ENCODE results near the gene NUP160. TPM values are rescaled to one million over a fixed set of nuclear protein-coding genes. Genes with fewer than 3 reads are reported as not detected.

Gene NUP160
- total and polyA plus RNA-seq, 2 of the 8 experiments (the other 6 are each of a cell fraction or from before 2014, with no cell fraction given) = 44.6 to 100 TPM

- 85% methylated on average over 3 of the region's 3 CpGs; no CpG with 5 or more reads in 1 of the 2 experiments for whole genome bisulfite sequencing, 2 experiments (ENCODE audit: extremely low coverage in 1 of 2, insufficient coverage in 1 of 2, insufficient read length in 1 of 2, insufficient replicate concordance in 2 of 2, low coverage in 1 of 2, low lambda C conversion rate in 2 of 2, missing lambda C conversion rate in 1 of 2)
- CTCF ChIA-PET (ENCODE audit: partially characterized antibody) = interaction anchor here (0.6 to 1.8 kb wide), 4 partner anchors 19 to 1247 kb away, joined by 3 to 4 read pairs (median 3); no protein-coding TSS in a partner anchor
These were observed 6.5 kb upstream of the NUP160 start for GRCh38 chr11:47854667-47855066.

More at GRCh38 chr11:47854667-47855066, 6.5 kb upstream of the NUP160 start:
- Histone ChIP-seq H3K79me1 (ENCODE audit: low read depth, low read length) (no peaks in the 10 kb centered on the region), H3K4ac (replicated peaks; ENCODE audit: insufficient read length, low read depth, low read length) (no peak overlapping the region), H4K5ac (ENCODE audit: insufficient read length, low read depth, low read length) (no peak overlapping the region), H2AK5ac (ENCODE audit: low read depth, low read length) (no peak overlapping the region), H2AFZ (ENCODE audit: low read length) (no peak overlapping the region), H3K4me1 (replicated peaks in 1 of 4; ENCODE audit: control insufficient read depth in 3 of 4, insufficient read depth in 4 of 4, low read length in 3 of 4) (no peaks in the 10 kb centered on the region), H3K23ac (ENCODE audit: insufficient read length) (no peak overlapping the region), H3K4me2 (ENCODE audit: insufficient read depth in 1 of 2, low read depth in 2 of 2, low read length in 2 of 2) (no peak overlapping the region), H2BK12ac (ENCODE audit: low read depth, low read length) (no peak overlapping the region), H4K8ac (ENCODE audit: extremely low read depth, insufficient read depth, low read length) (no peak overlapping the region), H3K9ac (replicated peaks in 1 of 4; ENCODE audit: extremely low read depth in 1 of 4, low read depth in 3 of 4, low read length in 3 of 4) (no peak overlapping the region), H3K18ac (ENCODE audit: extremely low read depth, low read length) (no peak overlapping the region), H3K27ac (ENCODE audit: low read depth, low read length) (no peak overlapping the region), H3K9me3 (ENCODE audit: insufficient read depth in 2 of 2, low read depth in 1 of 2, low read length in 1 of 2) (no peaks in the 10 kb centered on the region), H3K56ac (replicated peaks; ENCODE audit: insufficient read length, low read depth, low read length) (no peak overlapping the region), H2BK20ac (ENCODE audit: low read length) (no peak overlapping the region), H3K14ac (ENCODE audit: insufficient read length) (no peak overlapping the region), H3K36me3 (ENCODE audit: control insufficient read depth in 2 of 4, insufficient read depth in 4 of 4, low read length in 3 of 4) (no peaks in the 10 kb centered on the region), H4K91ac (replicated peaks; ENCODE audit: insufficient read length, low read length) (no peak overlapping the region), H3K27me3 (replicated peaks in 1 of 4; ENCODE audit: control insufficient read depth in 3 of 4, extremely low read depth in 1 of 4, insufficient read depth in 3 of 4, low read length in 3 of 4) (no peaks in the 10 kb centered on the region), H2BK15ac (ENCODE audit: low read length) (no peak overlapping the region), H2BK120ac (replicated peaks; ENCODE audit: low read depth, low read length) (no peak overlapping the region), H3K23me2 (ENCODE audit: low read depth, low read length) (0 out of 2 replicates have a peak, but pooled peaks cover 2% of the 10 kb centered on the region), H3K4me3 (ENCODE audit: extremely low read depth in 1 of 4, insufficient read depth in 2 of 4, low read depth in 3 of 4, low read length in 4 of 4) (no peak overlapping the region), H2BK5ac (ENCODE audit: low read depth, low read length) (no peak overlapping the region), H4K20me1 (replicated peaks in 1 of 2; ENCODE audit: control insufficient read depth in 1 of 2, insufficient read depth in 2 of 2, low read length in 2 of 2) (no peaks in the 10 kb centered on the region), H3K79me2 (ENCODE audit: control insufficient read depth in 1 of 2, insufficient read depth in 2 of 2, low read length in 2 of 2) (no peaks in the 10 kb centered on the region)
- TF ChIP-seq HDAC6 (IDR thresholded peaks at IDR 0.05; ENCODE audit: low read depth, low read length) (no peak), CHD2 (IDR thresholded peaks at IDR 0.05; ENCODE audit: low read length) (no peak), CTCF (IDR thresholded peaks at IDR 0.05; ENCODE audit: control extremely low read depth in 1 of 3, insufficient read depth in 1 of 3, low read depth in 1 of 3, low read length in 3 of 3) (no peak), SRF (IDR thresholded peaks at IDR 0.05; ENCODE audit: low read depth, low read length) (no peak), RFX5 (IDR thresholded peaks at IDR 0.05; ENCODE audit: borderline replicate concordance, low read depth, low read length) (no peak)
- no peak for FAIRE-seq
- DNase-seq (ENCODE audit: low read depth in 1 of 2, low spot score in 2 of 2) = no peak
- POLR2A ChIA-PET (ENCODE audit: partially characterized antibody) = interaction anchor here (0.6 kb wide), 1 partner anchor 97 kb away, joined by 3 read pairs; no protein-coding TSS in a partner anchor
